Measurements from ENCODE around the gene ELL2.

Gene ELL2

DNA sequence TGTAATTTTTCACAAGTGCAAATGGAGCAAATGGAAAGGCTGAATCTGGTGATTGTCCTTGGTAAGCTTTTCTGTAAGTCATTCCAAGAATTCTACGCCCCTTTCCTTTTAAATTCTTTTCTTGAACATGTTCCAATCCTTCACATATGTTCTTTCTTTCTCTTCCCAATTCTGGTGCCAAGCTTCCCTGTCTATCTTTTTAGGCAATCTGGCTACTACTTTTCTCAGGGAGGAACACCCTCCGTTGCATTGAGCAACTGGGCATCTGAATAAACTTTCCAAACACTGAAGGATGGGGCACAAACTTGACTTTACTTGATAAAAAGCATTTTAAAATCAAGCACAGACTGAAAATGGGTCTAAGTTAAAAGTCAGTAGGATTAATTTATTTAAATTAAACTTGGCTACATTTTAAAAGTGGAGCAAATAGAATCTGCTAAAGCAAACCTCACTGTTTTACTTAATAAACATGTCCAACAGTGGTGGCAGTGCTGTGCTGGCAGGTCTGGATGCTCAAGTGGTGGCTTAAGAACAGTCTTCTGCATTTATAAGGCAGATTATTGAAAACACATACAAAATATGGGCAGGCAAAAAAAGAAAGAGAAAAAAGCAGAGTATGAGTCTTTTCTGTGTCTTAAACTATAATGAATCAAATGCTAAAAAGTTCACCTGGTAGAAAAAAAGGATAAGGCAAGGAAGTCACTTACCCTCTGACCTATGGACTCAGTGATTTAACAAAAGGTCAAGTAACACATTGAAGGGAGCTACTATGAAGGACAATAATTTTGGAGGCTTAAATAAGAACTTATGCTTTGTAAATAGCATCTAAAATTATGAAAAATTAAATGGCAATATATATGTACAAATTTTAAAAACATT, 5.4 kb downstream of the ELL2 start:
- peak; percentile 35 for DNase-seq

- no peak for DNase-seq
Observed at GRCh38 chr5:95954716-95955115, 6.9 kb downstream of the ELL2 start.

DNA sequence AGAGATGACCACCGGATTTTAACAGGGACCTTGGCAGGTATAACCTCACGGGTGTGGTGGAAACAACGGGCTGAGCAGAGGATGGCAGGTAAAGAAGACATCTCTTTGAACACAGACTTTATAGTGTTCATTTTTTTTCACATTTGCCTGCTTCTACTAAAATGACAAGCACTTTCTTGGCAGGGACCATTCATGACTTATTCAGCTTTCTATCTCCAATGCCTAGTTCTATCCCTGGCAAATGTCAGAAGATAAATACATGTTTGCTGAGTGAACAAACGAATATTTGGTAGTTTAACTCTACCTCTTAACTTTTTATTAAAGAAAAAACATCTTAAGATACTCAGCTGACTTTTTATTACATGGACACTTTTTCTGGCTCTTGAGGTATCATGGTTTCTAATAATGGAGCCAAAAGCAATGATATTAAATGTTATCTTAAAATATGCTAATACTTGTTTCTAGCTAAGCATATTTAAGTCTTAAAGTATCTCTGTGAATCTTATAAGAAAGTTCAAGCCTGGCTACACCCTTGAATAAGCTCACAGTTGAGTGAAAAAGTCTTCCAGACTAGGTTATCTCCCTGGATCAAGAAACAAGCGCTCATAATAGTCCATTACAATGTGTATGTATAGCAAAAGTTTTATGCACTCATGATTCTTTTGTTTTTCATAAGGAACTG, 8.5 kb downstream of the ELL2 start:
- DNase-seq = no peak

DNA sequence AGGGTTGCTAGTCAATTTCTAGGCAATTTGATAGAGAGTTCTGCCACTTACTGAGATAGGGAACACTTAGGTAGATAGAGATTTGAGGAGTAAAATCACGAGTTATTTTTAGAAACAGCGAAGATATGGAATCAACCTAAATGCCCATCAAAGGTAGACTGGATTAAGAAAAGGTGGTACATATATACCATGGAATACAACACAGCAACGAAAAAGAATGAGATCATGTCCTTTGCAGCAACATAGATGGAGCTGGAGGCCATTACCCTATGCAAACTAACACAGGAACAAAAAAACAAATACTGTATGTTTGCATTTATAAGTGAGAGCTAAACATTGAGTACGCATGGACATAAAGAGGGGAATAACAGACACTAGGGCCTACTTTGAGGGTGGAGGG, 9.7 kb downstream of the ELL2 start:
- no peak for DNase-seq

DNA sequence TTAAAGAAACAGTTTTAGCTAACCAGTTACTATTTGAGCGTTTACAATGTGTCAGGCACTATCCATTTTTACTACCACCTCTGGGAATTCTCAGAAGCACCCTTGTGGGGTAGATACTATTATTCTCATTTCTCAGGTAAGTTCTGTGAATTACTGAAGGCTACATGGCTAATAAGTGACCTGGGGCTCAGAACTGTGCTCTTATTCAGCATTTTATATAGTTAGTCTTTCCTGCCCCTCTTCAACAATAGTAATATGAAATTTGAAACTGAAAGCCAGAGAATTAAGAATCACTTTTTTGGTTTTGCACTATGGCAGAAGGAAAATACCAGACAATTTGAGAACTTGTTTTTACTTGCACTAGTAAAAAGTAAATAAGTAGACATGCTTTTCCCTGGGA, 11.8 kb downstream of the ELL2 start:
- no peak for DNase-seq

GRCh38 chr5:95948631-95949030, 13.0 kb downstream of the ELL2 start:
- no peak for DNase-seq

DNA sequence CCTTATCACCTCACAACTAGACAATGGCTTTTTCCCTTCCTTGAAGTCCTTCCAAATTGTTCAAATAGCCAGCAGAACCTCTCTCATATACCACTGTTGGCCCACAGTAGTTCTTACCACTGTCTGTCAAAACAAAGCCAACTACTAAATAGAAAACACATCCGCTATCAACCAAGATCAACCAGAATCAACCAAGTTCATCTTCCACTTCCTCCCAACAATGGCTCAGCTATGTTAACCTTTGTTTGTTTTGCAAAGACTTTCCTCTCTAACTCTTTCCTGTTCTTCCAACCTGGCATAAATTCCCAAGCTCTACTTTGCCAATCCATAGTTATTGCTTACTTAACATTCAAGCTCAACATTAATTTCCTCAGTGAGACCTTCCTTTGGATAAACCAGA, 15.2 kb downstream of the ELL2 start:
- no peak for DNase-seq

DNA sequence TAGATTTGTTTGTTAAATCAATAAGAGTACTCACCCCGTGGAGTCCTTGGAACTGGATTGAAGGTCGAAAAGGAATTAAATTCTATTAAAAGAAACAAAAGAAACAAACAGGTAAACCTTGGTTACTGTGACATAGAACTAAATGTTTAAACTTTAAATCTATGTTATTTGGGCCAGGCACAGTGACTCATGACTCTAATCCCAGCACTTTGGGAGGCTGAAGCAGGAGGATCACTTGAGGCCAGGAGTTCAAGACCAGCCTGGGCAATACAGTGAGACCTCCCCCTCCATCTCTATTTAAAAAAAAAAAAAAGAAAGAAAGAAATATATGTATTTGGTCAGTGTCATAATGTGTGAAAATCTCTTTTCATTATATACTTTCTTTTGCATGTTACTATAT, 18.7 kb downstream of the ELL2 start:
- DNase-seq = no peak

GRCh38 chr5:95942414-95942813, 19.2 kb downstream of the ELL2 start:
- DNase-seq = no peak

GRCh38 chr5:95941756-95942155, 19.9 kb downstream of the ELL2 start:
- DNase-seq = no peak

GRCh38 chr5:95940758-95941682, 20.6 kb downstream of the ELL2 start:
- DNase-seq = no peak

DNA sequence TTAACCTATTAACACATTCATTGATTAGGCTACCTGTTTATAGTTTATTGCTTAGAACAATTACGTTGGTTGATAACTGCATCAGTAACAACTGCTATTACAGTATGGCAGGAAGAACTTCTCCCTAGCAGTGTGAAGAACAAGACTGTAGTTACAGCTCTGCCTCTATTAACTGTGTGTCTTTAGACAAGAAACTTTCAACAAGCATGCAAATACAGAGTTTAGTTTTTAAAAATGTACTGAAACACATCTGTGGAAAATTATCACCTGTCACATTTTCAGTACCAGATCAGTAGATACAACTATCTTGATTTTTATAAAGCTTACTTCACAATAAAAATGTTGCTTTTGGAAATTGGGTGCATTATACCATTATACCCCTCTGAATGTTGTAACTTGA, 22.2 kb downstream of the ELL2 start:
- DNase-seq = no peak

DNA sequence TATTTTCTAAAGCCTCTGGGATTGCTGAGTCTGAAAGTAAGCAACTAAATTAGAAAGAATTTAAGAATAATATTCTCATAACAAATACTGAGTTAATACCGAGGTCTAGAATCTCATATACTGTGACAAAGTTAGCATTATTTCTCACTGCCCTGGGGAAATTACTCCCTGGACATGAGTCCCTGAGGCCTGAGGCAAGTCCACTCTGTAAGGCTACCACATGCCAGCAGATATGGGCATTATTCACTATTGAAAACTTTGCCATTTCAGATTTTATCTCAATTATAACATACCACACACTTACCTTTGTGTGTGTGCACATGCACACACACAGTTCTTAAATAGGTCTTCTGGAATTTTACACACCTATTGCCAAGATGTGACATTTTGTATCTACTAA, 22.9 kb downstream of the ELL2 start:
- no peak for DNase-seq

GRCh38 chr5:95938347-95938746, 23.3 kb downstream of the ELL2 start:
- no peak for DNase-seq

DNA sequence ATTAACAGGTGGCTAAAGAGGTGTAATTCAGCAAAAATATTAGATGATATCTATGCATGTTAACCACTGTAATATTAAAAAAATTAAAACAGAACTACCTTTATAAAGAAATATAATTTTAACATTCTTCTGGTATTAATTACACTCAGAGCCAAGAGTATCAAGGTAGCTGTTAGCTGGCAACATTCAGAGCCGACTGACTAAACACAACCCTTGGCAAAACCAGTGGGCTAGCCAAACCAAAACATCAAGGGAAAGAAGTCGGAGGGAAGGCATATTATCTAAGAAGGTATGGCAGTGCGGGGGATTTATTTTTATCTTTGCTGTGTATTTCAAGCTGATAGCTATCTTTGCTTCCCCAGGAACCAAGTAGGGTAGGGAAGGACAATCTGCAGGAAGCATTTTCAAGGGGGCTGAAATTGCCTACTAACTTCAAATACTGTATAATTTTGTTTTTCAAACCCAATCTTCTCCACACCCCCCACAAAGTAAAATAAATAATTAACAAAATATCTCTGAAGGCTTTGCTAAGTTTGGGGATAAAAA, 24.0 kb downstream of the ELL2 start:
- DNase-seq = no peak

- no peak for DNase-seq
Observed at GRCh38 chr5:95936812-95937397, 24.7 kb downstream of the ELL2 start.

GRCh38 chr5:95935553-95936100, 26.0 kb downstream of the ELL2 start:
- DNase-seq = no peak

- no peak for DNase-seq
Observed at GRCh38 chr5:95934207-95934804, 27.3 kb downstream of the ELL2 start.

- no peak for DNase-seq
Observed at GRCh38 chr5:95932941-95933340, 28.7 kb downstream of the ELL2 start.

GRCh38 chr5:95931079-95931833, 30.4 kb downstream of the ELL2 start:
- DNase-seq = no peak
